HL-60 (cell line): Measurements from ENCODE around the gene KCNK18.

Experiments
- DNase-seq, 2 experiments: peaks; one replicate each; pipeline ENCODE4 v3.0.0-alpha.2; 2010 to 2020; ENCODE audit warnings: low read depth in 1 of 2, low spot score in 1 of 2
- H3K27ac ChIP-seq: fragments of 250-450 bp; sonication (Bioruptor Pico); replicated peaks from 2 replicates; pipeline ENCODE4 v1.5.1; 2020; ENCODE audit warnings: mild to moderate bottlenecking, moderate library complexity
- H3K27me3 ChIP-seq: fragments of 250-450 bp; sonication (Bioruptor Pico); 2 replicates; pipeline ENCODE4 v1.5.1; 2021; ENCODE audit warnings: mild to moderate bottlenecking, moderate library complexity; ENCODE audit not compliant: insufficient read depth, poor library complexity, severe bottlenecking
- H3K4me3 ChIP-seq: replicated peaks from 2 replicates; pipeline ENCODE4 v1.5.1; 2011; ENCODE audit warnings: mild to moderate bottlenecking, control low read depth, low read length; ENCODE audit not compliant: insufficient read depth
- GABPA ChIP-seq: IDR thresholded peaks from 2 replicates; pipeline ENCODE4 v1.6.1; 2012; ENCODE audit warnings: low read depth
- POLR2AphosphoS5 ChIP-seq: IDR thresholded peaks from 2 replicates; pipeline ENCODE4 v1.6.1; 2012; ENCODE audit warnings: low read depth
- SPI1 ChIP-seq: IDR thresholded peaks from 2 replicates; pipeline ENCODE4 v1.6.1; 2012; ENCODE audit warnings: low read depth, mild to moderate bottlenecking, borderline replicate concordance
- TF ChIP-seq, protein P1 (sequence below): IDR thresholded peaks from 2 replicates; pipeline ENCODE4 v1.6.1; 2012; ENCODE audit warnings: low read depth; ENCODE audit not compliant: insufficient replicate concordance
- TF ChIP-seq, protein P2 (sequence below): IDR thresholded peaks from one replicate; pipeline ENCODE4 v1.5.1; 2011; ENCODE audit warnings: low read length, control low read depth, inconsistent platforms; ENCODE audit not compliant: insufficient read depth

Gene KCNK18

DNA sequence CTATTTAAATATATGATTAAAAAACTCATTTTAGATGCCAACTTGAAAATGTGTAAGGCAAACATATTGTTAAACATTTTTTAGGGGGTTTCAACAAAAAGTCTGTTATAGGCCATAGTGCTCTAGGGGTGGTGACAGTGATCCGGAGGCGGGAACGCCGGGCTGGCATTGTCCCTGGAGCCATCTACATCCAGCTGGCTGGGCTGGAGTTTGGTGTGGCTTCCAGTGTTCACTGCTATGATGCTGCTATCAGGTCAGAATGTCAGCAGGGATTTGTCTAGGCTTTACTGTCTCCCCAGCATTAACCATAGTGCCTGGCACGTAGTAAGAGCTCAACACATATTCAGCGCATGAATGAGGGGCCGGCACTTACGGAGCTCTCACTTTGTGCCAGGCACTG is 41.8 kb downstream of the KCNK18 start:
- Histone ChIP-seq H3K27ac (no peak overlapping the region), H3K27me3 (peaks cover 24% of the 10 kb centered on the region), H3K4me3 (no peak overlapping the region)
- TF ChIP-seq, protein P1, sequence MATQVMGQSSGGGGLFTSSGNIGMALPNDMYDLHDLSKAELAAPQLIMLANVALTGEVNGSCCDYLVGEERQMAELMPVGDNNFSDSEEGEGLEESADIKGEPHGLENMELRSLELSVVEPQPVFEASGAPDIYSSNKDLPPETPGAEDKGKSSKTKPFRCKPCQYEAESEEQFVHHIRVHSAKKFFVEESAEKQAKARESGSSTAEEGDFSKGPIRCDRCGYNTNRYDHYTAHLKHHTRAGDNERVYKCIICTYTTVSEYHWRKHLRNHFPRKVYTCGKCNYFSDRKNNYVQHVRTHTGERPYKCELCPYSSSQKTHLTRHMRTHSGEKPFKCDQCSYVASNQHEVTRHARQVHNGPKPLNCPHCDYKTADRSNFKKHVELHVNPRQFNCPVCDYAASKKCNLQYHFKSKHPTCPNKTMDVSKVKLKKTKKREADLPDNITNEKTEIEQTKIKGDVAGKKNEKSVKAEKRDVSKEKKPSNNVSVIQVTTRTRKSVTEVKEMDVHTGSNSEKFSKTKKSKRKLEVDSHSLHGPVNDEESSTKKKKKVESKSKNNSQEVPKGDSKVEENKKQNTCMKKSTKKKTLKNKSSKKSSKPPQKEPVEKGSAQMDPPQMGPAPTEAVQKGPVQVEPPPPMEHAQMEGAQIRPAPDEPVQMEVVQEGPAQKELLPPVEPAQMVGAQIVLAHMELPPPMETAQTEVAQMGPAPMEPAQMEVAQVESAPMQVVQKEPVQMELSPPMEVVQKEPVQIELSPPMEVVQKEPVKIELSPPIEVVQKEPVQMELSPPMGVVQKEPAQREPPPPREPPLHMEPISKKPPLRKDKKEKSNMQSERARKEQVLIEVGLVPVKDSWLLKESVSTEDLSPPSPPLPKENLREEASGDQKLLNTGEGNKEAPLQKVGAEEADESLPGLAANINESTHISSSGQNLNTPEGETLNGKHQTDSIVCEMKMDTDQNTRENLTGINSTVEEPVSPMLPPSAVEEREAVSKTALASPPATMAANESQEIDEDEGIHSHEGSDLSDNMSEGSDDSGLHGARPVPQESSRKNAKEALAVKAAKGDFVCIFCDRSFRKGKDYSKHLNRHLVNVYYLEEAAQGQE: no peak
- TF ChIP-seq GABPA: no peak
- TF ChIP-seq SPI1: no peak
- TF ChIP-seq POLR2AphosphoS5: no peak
- TF ChIP-seq, protein P2, sequence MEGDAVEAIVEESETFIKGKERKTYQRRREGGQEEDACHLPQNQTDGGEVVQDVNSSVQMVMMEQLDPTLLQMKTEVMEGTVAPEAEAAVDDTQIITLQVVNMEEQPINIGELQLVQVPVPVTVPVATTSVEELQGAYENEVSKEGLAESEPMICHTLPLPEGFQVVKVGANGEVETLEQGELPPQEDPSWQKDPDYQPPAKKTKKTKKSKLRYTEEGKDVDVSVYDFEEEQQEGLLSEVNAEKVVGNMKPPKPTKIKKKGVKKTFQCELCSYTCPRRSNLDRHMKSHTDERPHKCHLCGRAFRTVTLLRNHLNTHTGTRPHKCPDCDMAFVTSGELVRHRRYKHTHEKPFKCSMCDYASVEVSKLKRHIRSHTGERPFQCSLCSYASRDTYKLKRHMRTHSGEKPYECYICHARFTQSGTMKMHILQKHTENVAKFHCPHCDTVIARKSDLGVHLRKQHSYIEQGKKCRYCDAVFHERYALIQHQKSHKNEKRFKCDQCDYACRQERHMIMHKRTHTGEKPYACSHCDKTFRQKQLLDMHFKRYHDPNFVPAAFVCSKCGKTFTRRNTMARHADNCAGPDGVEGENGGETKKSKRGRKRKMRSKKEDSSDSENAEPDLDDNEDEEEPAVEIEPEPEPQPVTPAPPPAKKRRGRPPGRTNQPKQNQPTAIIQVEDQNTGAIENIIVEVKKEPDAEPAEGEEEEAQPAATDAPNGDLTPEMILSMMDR: no peak
- no peak for DNase-seq

DNA sequence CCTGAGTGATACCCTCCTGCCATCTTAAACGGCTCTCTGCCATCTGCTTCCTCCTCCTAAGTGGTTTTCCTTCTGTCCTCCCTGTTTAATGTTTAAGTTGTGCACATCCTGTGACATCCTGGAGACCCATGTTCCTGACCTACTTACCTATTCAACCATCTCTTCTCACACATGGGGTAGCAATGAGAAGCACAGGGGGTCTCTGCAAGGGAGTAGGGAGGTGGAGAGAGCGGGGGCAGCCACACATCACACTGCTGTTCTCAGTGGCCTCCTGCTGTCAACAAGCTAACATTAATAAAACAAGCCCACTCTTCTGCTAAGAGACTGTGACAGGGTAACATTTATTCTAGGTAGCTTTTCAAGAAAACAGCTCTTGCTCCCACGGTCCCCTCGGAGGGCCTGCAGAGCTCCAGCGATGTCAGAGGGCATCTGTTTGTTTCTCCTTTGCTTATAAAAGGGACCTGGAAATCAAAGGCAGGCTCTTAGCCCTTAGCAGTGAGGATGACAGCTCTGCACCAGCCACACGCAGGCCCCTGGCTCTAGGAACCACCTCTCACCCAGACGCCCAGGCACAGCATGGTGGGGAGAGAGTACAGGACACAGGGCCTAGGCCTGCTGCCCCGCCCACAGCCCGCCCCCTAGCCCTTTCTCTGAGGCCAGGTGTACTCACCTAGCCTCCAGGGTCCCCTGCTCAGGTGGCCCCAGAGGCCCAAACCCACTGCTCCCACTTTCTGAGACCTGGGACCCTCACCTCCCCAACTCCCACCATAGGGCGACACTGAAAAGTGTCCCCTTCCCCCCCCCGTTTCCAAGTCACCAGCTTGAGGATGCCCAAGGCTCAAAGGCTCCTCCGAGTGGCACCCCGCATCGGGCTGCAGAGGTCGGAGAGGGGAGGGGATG is 42.7 kb downstream of the KCNK18 start:
- Histone ChIP-seq H3K27me3 (peaks cover 32% of the 10 kb centered on the region), H3K4me3 (no peak overlapping the region), H3K27ac (no peak overlapping the region)
- TF ChIP-seq, protein P2: no peak
- TF ChIP-seq SPI1 (no peak), POLR2AphosphoS5 (no peak), GABPA (no peak)
- TF ChIP-seq, protein P1: no peak
- DNase-seq: no peak

DNA sequence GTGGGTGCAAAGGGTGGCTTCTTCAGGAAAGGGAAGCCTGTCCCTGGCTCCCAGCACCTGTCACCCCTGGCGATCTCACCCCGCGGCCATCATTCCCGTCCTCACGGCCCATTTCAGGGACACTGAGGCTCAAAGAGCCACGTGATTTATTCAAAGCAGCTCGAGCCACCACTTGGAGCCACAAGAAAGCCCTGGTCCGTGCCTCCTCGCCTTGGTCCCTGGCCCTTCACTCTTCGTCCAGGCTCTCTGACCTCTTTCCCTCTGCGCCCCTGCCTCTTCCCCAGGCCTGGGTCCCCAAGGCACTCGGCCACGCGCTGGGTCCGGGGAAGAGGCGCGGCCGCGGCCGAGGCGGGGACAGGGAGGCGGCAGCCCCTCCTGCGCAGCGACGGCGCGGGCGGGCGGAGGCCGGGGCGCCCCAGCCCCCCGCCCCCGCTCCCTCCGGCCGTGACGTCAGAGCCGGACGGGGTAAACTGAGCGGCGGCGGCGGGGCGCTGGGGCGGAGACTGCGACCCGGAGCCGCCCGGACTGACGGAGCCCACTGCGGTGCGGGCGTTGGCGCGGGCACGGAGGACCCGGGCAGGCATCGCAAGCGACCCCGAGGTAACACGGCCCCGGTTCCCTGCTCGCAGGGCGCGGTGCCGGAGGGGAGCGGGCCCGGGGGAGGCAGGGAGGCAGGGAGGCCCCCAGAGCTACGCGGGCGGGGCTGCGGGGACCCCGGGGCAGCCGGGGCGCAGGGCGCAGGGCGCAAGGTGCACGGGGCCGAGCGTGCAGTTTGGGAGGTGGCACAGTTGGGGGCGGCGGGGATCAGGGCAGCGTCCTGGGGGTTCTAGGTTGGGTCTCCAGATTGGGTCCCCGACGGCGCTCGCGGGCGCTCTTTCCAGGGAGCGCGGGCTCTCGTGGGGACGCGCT is 43.6 kb downstream of the KCNK18 start, which contains the start of gene SLC18A2:
Gene SLC18A2, plus strand, starts transcription at position 494 of the 909 bp plus-strand sequence. CDS start 580 bp downstream, outside the sequence.
- no peak for DNase-seq
- no peak for TF ChIP-seq SPI1
- H3K4me3 ChIP-seq: no peak within 1 kb of the TSS

More for the DNA sequence above, 43.6 kb downstream of the KCNK18 start, which contains the start of gene SLC18A2:
- H3K27ac ChIP-seq: no peak within 1 kb of the TSS
- peaks cover 32% of the 10 kb centered on the region for H3K27me3 ChIP-seq
